ENCODE data around the gene ARHGEF2.

The ARHGEF2 gene

GRCh38 chr1:155971910-155972809, 6.2 kb downstream of the ARHGEF2 start:
- no peak for DNase-seq (ENCODE audit: low read depth)

GRCh38 chr1:155970531-155971167, 7.7 kb downstream of the ARHGEF2 start:
- no peak for DNase-seq (ENCODE audit: low read depth)

GRCh38 chr1:155969377-155969791, 9.0 kb downstream of the ARHGEF2 start:
- DNase-seq (ENCODE audit: low read depth), result no peak

- DNase-seq (ENCODE audit: low read depth), result no peak
Observed at GRCh38 chr1:155968670-155969069, 9.7 kb downstream of the ARHGEF2 start.

- DNase-seq (ENCODE audit: low read depth), result no peak
Observed at GRCh38 chr1:155968051-155968400, 10.3 kb downstream of the ARHGEF2 start.

- DNase-seq (ENCODE audit: low read depth), result no peak
Observed at GRCh38 chr1:155967341-155968050, 10.9 kb downstream of the ARHGEF2 start.

GRCh38 chr1:155966750-155967149, 11.6 kb downstream of the ARHGEF2 start:
- DNase-seq (ENCODE audit: low read depth), result no peak

- no peak for DNase-seq (ENCODE audit: low read depth)
Observed at GRCh38 chr1:155966135-155966534, 12.2 kb downstream of the ARHGEF2 start.

- no peak for DNase-seq (ENCODE audit: low read depth)
Observed at GRCh38 chr1:155964193-155964592, 14.2 kb downstream of the ARHGEF2 start.

GRCh38 chr1:155962599-155963211, 15.6 kb downstream of the ARHGEF2 start:
- DNase-seq (ENCODE audit: low read depth), result no peak

GRCh38 chr1:155961937-155962336, 16.4 kb downstream of the ARHGEF2 start:
- DNase-seq (ENCODE audit: low read depth), result no peak

GRCh38 chr1:155960081-155960745, 18.1 kb downstream of the ARHGEF2 start:
- no peak for DNase-seq (ENCODE audit: low read depth)

GRCh38 chr1:155957411-155957915, 20.9 kb downstream of the ARHGEF2 start:
- no peak for DNase-seq (ENCODE audit: low read depth)

GRCh38 chr1:155954645-155955044, 23.7 kb downstream of the ARHGEF2 start:
- no peak for DNase-seq (ENCODE audit: low read depth)

- DNase-seq (ENCODE audit: low read depth), result no peak
Observed at GRCh38 chr1:155952505-155952890, 25.8 kb downstream of the ARHGEF2 start.

GRCh38 chr1:155951753-155952504, 26.4 kb downstream of the ARHGEF2 start:
- DNase-seq (ENCODE audit: low read depth), result no peak

- no peak for DNase-seq (ENCODE audit: low read depth)
Observed at GRCh38 chr1:155950829-155951228, 27.5 kb downstream of the ARHGEF2 start.

GRCh38 chr1:155947741-155948140, 30.6 kb downstream of the ARHGEF2 start:
- no peak for DNase-seq (ENCODE audit: low read depth)

GRCh38 chr1:155947292-155947691, 31.1 kb downstream of the ARHGEF2 start:
- DNase-seq (ENCODE audit: low read depth), result no peak

GRCh38 chr1:155946633-155947219, 31.6 kb downstream of the ARHGEF2 start:
- no peak for DNase-seq (ENCODE audit: low read depth)

GRCh38 chr1:155944444-155944799, 33.9 kb downstream of the ARHGEF2 start:
- no peak for DNase-seq (ENCODE audit: low read depth)
